OCI-LY1 (cell line): ENCODE results near the gene TMEM201.

ENCODE experiments used
- CTCF ChIP-seq: fragments of 200-600 bp; sonication (generic), shearing (Covaris generic); IDR thresholded peaks from 2 replicates; pipeline ENCODE4 v1.5.1; 2017; ENCODE audit warnings: mild to moderate bottlenecking, antibody characterized with exemption, low read length, moderate library complexity, mixed read lengths
- EZH2 ChIP-seq: fragments of 200-600 bp; sonication (generic), shearing (Covaris generic); IDR thresholded peaks from 2 replicates; pipeline ENCODE4 v1.8.0; 2017; ENCODE audit warnings: borderline replicate concordance, mixed run types, mild to moderate bottlenecking, antibody characterized with exemption, low read length, moderate library complexity, mixed read lengths

- TF ChIP-seq CTCF (no peak), EZH2 (no peak)
These were observed 4.4 kb downstream of the TMEM201 start for GRCh38 chr1:9593147-9593491.
